GM12891 (cell line): ENCODE measurements around the gene SPTBN5.

ENCODE experiments used
- POLR2AphosphoS5 ChIP-seq: IDR thresholded peaks from 2 replicates; pipeline ENCODE4 v1.6.1; 2011; ENCODE audit warnings: low read depth, low read length, control low read depth
- POU2F2 ChIP-seq: IDR thresholded peaks from 2 replicates; pipeline ENCODE4 v1.6.1; 2011; ENCODE audit warnings: low read depth, mild to moderate bottlenecking, control low read depth, low read length, moderate library complexity
- TAF1 ChIP-seq: IDR thresholded peaks from 2 replicates; pipeline ENCODE4 v1.6.1; 2011; ENCODE audit warnings: low read depth, low read length, control low read depth

- TF ChIP-seq TAF1 (no peak), POU2F2 (no peak), POLR2AphosphoS5 (no peak)
These were observed 37.0 kb upstream of the SPTBN5 start for GRCh38 chr15:41930867-41931222.
